Measurements from ENCODE around the gene DYRK1A. TPM values are rescaled to one million over a fixed set of nuclear protein-coding genes. Genes with fewer than 3 reads are reported as not detected.
"Not testable (repeated sequence)": the region's sequence is repeated elsewhere in the genome, so short reads cannot be mapped to it uniquely, and the experiment has no call there.

Gene DYRK1A
- total RNA-seq, 2 donors from 2014 or later, result 70.5 to 146 TPM

DNA sequence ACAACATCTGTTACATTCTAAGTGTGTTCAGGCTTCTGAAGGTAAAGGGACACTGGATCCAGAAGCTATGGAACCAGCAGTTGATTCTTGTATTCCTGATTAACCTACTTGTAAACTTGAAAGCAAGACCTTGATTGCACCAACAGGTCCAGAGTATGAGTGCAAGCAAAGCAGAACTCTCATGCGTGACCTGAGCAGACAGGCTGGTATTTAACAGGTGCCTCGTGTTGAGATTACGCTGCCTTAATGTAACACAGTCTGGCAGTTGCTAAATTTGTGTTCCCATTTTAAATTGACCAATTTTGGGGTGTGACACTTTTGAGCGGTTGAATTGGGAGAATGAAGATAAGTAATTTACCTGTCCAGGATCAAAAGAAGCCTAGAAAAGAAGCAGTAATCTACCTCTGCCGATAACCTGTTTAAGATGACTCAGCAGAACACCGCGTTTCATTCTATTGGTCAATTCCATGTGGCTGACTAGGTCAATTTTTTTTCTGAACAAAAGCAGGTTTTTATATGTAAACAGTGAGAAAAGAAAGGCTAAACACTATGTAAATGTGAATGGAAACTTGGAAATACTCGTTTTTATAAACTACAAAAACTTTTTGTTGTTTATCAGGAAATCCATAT, 147.6 kb downstream of the DYRK1A start:
- WGBS, result 66% methylated on average over 8 of the region's 8 CpGs
- Histone ChIP-seq H3K27me3 (replicated peaks; ENCODE audit: insufficient read depth) (no peaks in the 10 kb centered on the region), H3K27ac (no peak overlapping the region), H3K9me3 (no peaks in the 10 kb centered on the region), H3K4me1 (replicated peaks) (no peaks in the 10 kb centered on the region), H3K36me3 (peaks cover 0 to 9% of the 10 kb centered on the region in 2 donors), H3K4me3 (no peak overlapping the region)
- no peak for DNase-seq (ENCODE audit: low spot score)
- TF ChIP-seq, protein P1, sequence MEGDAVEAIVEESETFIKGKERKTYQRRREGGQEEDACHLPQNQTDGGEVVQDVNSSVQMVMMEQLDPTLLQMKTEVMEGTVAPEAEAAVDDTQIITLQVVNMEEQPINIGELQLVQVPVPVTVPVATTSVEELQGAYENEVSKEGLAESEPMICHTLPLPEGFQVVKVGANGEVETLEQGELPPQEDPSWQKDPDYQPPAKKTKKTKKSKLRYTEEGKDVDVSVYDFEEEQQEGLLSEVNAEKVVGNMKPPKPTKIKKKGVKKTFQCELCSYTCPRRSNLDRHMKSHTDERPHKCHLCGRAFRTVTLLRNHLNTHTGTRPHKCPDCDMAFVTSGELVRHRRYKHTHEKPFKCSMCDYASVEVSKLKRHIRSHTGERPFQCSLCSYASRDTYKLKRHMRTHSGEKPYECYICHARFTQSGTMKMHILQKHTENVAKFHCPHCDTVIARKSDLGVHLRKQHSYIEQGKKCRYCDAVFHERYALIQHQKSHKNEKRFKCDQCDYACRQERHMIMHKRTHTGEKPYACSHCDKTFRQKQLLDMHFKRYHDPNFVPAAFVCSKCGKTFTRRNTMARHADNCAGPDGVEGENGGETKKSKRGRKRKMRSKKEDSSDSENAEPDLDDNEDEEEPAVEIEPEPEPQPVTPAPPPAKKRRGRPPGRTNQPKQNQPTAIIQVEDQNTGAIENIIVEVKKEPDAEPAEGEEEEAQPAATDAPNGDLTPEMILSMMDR (IDR thresholded peaks at IDR 0.05), result no peak
- TF ChIP-seq POLR2A (IDR thresholded peaks at IDR 0.05), result no peak
- no peak for TF ChIP-seq POLR2AphosphoS5 (IDR thresholded peaks at IDR 0.05)
- intact Hi-C loops (cut with DNase I), result no loop called here

DNA sequence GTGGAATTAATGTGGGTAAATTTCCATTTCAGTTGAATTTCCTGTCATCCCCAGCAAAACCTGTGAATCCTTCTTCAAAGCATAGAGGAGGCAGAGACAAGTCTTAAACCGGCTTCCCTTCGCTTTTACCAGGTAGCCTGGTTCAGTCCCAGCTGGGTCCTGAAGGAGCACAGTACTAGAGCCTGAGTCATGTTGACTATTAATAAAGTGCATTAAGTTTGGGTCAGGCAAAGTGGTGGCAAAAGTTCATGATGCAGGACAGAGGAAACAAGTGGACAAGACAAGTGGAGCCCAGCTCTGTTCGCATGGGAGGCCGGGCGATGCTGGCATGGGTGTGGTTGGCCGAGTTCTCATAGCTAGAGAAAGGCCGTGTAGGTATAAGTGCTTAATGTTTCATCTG, 150.4 kb downstream of the DYRK1A start:
- H3K27ac ChIP-seq, result no peak overlapping the region
- intact Hi-C loops (cut with DNase I), result no loop called here
- H3K4me1 ChIP-seq (replicated peaks), result no peaks in the 10 kb centered on the region
- H3K27me3 ChIP-seq (replicated peaks; ENCODE audit: insufficient read depth), result no peaks in the 10 kb centered on the region
- H3K9me3 ChIP-seq, result no peaks in the 10 kb centered on the region
- TF ChIP-seq POLR2AphosphoS5 (IDR thresholded peaks at IDR 0.05) (no peak), POLR2A (IDR thresholded peaks at IDR 0.05) (no peak)
- TF ChIP-seq, protein P1 (IDR thresholded peaks at IDR 0.05), result no peak
- WGBS, result over 99% methylated on average over 7 of the region's 7 CpGs
- no peak for DNase-seq (ENCODE audit: low spot score)
- H3K36me3 ChIP-seq, result peaks cover 0 to 5% of the 10 kb centered on the region in 2 donors
- H3K4me3 ChIP-seq, result no peak overlapping the region

DNA sequence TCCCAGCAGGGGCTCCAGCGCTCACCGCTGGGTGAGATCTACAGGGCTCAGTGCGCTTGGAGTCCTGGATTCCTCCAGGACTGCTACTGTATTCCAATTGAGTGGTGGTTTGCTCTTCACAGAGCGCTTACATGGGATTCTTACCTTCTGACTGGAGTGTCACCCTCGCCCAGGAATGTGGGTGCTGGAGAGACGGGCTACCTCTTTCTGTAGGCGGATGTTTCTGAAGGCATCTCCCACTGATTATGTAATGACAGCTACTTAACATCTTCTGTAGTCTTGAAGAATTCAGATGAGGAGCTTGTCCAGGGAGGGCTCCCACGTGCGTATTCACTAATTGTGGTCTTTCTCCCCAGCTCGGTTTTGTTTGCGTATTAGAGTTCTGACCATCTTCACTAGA, 154.2 kb downstream of the DYRK1A start:
- Histone ChIP-seq H3K36me3 (no peaks in the 10 kb centered on the region), H3K4me3 (no peak overlapping the region), H3K4me1 (replicated peaks) (no peaks in the 10 kb centered on the region), H3K9me3 (no peaks in the 10 kb centered on the region), H3K27ac (no peak overlapping the region), H3K27me3 (replicated peaks; ENCODE audit: insufficient read depth) (no peaks in the 10 kb centered on the region)
- intact Hi-C loops (cut with DNase I), result no loop called here
- no peak for TF ChIP-seq POLR2AphosphoS5 (IDR thresholded peaks at IDR 0.05)
- no peak for TF ChIP-seq POLR2A (IDR thresholded peaks at IDR 0.05)
- TF ChIP-seq, protein P1 (IDR thresholded peaks at IDR 0.05), result no peak
- WGBS, result 92% methylated on average over 11 of the region's 11 CpGs
- no peak for DNase-seq (ENCODE audit: low spot score)

DNA sequence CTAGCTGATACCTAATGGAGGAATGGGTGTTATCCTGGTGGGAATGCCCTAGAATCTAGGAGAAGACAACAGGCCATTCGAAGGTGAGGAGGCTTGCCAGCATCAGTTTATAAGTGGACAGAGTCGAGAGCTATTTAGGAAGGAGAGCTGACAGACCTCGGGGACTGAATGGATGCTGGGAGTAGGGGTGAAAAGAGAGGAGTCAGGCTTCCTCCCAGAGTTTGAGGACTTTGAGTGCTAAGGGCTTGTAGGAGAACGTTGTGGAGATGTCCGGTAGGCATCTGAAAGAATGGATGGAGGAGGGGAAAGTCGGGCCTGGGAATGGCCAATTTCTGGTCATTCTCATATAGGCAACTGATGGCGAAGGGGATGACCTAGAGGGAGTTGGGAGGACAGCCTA, 155.1 kb downstream of the DYRK1A start:
- no peaks in the 10 kb centered on the region for H3K36me3 ChIP-seq
- H3K4me1 ChIP-seq (replicated peaks), result no peaks in the 10 kb centered on the region
- no peak for TF ChIP-seq POLR2A (IDR thresholded peaks at IDR 0.05)
- no peaks in the 10 kb centered on the region for H3K27me3 ChIP-seq (replicated peaks; ENCODE audit: insufficient read depth)
- no peak for DNase-seq (ENCODE audit: low spot score)
- intact Hi-C loops (cut with DNase I), result no loop called here
- no peak overlapping the region for H3K27ac ChIP-seq
- H3K9me3 ChIP-seq, result no peaks in the 10 kb centered on the region
- 87% methylated on average over 7 of the region's 7 CpGs for WGBS
- no peak overlapping the region for H3K4me3 ChIP-seq

DNA sequence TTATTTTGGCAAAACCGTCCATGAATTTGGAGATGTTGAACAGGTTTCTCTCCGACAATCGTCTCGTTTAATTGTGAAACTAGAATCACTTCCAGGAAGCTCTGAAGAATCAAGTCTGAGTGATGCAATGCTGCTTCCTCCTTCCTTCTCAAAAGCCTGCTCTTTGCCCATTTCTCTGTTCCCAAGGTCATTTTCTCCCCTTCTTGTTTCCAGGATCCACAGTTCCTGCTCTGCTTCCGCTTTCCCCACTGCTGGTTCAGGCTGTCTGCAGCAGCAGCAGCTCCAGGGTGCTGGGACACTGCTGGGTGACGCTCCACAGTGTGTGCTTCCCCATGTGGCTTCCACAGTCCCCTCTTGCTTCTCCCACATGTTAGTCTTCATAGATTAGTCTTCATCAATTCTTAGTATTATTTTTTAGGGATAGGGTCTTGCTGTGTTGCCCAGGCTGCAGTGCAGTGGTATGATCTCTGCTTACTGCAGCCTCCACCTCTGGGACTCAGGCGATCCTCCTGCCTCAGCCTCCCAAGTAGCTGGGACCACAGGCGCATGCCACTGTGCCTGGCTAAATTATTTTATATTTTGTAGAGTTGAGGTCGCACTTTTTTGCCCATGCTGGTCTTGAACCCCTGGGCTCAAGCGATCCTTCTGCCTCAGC, 156.2 kb downstream of the DYRK1A start:
- 86% methylated on average over 10 of the region's 10 CpGs for WGBS
- intact Hi-C loops (cut with DNase I), result no loop called here
- Histone ChIP-seq H3K27ac (no peak overlapping the region), H3K27me3 (replicated peaks; ENCODE audit: insufficient read depth) (no peaks in the 10 kb centered on the region), H3K4me1 (replicated peaks) (no peaks in the 10 kb centered on the region), H3K4me3 (no peak overlapping the region), H3K9me3 (no peaks in the 10 kb centered on the region), H3K36me3 (no peaks in the 10 kb centered on the region)
- no peak for DNase-seq (ENCODE audit: low spot score)
- TF ChIP-seq POLR2AphosphoS5 (IDR thresholded peaks at IDR 0.05) (no peak), POLR2A (IDR thresholded peaks at IDR 0.05) (no peak)
- TF ChIP-seq, protein P1 (IDR thresholded peaks at IDR 0.05), result no peak

DNA sequence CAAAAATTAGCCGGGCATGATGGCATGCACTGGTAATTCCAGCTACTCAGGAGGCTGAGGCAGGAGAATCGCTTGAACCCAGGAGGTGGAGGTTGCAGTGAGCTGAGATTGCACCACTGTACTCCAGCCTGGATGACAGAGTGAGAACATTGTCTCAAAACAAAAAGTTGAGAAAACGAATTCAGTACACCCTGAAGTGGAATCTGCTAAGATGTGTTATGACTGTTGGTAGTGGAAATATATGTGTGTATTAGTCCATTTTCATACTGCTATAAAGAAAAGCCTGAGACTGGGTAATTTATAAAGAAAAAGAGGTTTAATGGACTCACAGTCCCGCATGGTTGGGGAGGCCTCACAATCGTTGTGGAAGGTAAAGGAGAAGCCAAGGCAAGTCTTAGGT, 158.4 kb downstream of the DYRK1A start:
- DNase-seq (ENCODE audit: low spot score); H3K36me3 ChIP-seq; intact Hi-C loops (cut with DNase I); H3K27ac ChIP-seq; H3K4me3 ChIP-seq; H3K27me3 ChIP-seq (replicated peaks; ENCODE audit: insufficient read depth); H3K4me1 ChIP-seq (replicated peaks); H3K9me3 ChIP-seq: not testable (repeated sequence)
- WGBS, result 93% methylated on average over 5 of the region's 5 CpGs

All from prostate gland (tissue), 2 donors.